ENCODE data around the gene FXN.

Gene FXN

GRCh38 chr9:69001921-69002320 lies 33.6 kb upstream of the FXN start:
- no peak overlapping the region for H3K4me3 ChIP-seq (IDR thresholded peaks at IDR 0.05; ENCODE audit: insufficient read depth, low read depth, low read length)
- H4K20me1 ChIP-seq (ENCODE audit: insufficient read depth): no peaks in the 10 kb centered on the region
- no peak overlapping the region for H3K4me2 ChIP-seq
- H3K9ac ChIP-seq: no peak overlapping the region
- H3K4me1 ChIP-seq (ENCODE audit: low read depth, poor library complexity, severe bottlenecking): peaks cover 4% of the 10 kb centered on the region
- no peaks in the 10 kb centered on the region for H3K79me2 ChIP-seq (ENCODE audit: insufficient read depth, low read depth)
- H3K36me3 ChIP-seq (ENCODE audit: insufficient read depth): no peaks in the 10 kb centered on the region
- H3K27ac ChIP-seq: no peak overlapping the region
- H2AFZ ChIP-seq (ENCODE audit: low read depth): no peak overlapping the region
- TF ChIP-seq CTCF (conservative IDR thresholded peaks at IDR 0.05; ENCODE audit: low read depth, low read length): no peak
- H3K27me3 ChIP-seq (ENCODE audit: insufficient read depth, low read depth): no peaks in the 10 kb centered on the region

- no peak overlapping the region for H2AFZ ChIP-seq (ENCODE audit: low read depth)
- no peaks in the 10 kb centered on the region for H4K20me1 ChIP-seq (ENCODE audit: insufficient read depth)
- H3K9ac ChIP-seq: no peak overlapping the region
- TF ChIP-seq CTCF (conservative IDR thresholded peaks at IDR 0.05; ENCODE audit: low read depth, low read length): no peak
- no peaks in the 10 kb centered on the region for H3K79me2 ChIP-seq (ENCODE audit: insufficient read depth, low read depth)
- peaks cover 4% of the 10 kb centered on the region for H3K4me1 ChIP-seq (ENCODE audit: low read depth, poor library complexity, severe bottlenecking)
- H3K27ac ChIP-seq: no peak overlapping the region
- H3K27me3 ChIP-seq (ENCODE audit: insufficient read depth, low read depth): no peaks in the 10 kb centered on the region
- no peak overlapping the region for H3K4me2 ChIP-seq
- no peaks in the 10 kb centered on the region for H3K36me3 ChIP-seq (ENCODE audit: insufficient read depth)
- H3K4me3 ChIP-seq (IDR thresholded peaks at IDR 0.05; ENCODE audit: insufficient read depth, low read depth, low read length): no peak overlapping the region
These were observed 32.5 kb upstream of the FXN start for GRCh38 chr9:69003051-69003450.

DNA sequence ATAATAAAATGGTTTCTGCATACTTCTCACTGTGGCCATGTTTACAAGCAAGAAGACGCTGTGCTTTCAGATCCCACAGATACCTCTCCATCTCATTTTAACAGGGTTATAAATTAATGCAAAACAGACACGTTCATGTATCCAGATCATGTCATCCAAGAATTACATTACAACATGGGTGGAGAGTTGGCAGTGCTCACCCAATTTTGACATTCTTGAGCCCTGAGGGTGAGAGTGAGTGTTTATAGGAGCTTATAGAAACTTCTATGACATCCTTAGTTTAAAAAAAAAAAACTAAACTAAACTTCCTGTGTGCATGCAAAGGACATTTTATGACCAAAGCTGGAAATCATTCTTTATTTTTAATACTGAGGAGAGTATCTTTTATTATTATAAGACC lies 30.7 kb upstream of the FXN start:
- H3K36me3 ChIP-seq (ENCODE audit: insufficient read depth): no peaks in the 10 kb centered on the region
- no peak overlapping the region for H2AFZ ChIP-seq (ENCODE audit: low read depth)
- no peak overlapping the region for H3K9ac ChIP-seq
- H3K4me2 ChIP-seq: no peak overlapping the region
- no peaks in the 10 kb centered on the region for H3K79me2 ChIP-seq (ENCODE audit: insufficient read depth, low read depth)
- H4K20me1 ChIP-seq (ENCODE audit: insufficient read depth): no peaks in the 10 kb centered on the region
- TF ChIP-seq CTCF (conservative IDR thresholded peaks at IDR 0.05; ENCODE audit: low read depth, low read length): no peak
- no peaks in the 10 kb centered on the region for H3K4me1 ChIP-seq (ENCODE audit: low read depth, poor library complexity, severe bottlenecking)
- no peaks in the 10 kb centered on the region for H3K27me3 ChIP-seq (ENCODE audit: insufficient read depth, low read depth)
- no peak overlapping the region for H3K4me3 ChIP-seq (IDR thresholded peaks at IDR 0.05; ENCODE audit: insufficient read depth, low read depth, low read length)
- no peak overlapping the region for H3K27ac ChIP-seq

DNA sequence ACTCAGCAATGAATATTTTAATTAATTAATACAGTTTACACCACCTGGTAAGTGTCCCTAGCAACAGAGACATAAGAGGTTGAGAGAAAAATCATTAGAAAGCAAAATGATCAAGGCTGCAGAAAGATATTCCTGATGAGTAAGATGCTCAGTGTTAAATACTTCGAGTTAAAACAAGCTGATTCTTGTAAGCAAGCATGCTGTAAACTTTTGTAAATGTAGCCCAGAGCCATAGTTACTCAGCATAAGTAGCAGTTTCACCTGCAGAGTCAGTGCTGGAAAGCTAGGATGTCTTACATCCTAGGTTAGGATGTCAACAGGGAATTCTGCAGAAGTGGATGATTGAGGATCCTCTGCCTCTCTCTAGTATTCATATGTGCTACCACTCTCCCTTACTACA lies 25.8 kb upstream of the FXN start:
- Histone ChIP-seq H3K36me3 (ENCODE audit: insufficient read depth) (no peaks in the 10 kb centered on the region), H2AFZ (ENCODE audit: low read depth) (no peak overlapping the region), H3K4me3 (IDR thresholded peaks at IDR 0.05; ENCODE audit: insufficient read depth, low read depth, low read length) (no peak overlapping the region), H3K4me2 (no peak overlapping the region), H3K9ac (no peak overlapping the region), H3K27ac (no peak overlapping the region), H3K27me3 (ENCODE audit: insufficient read depth, low read depth) (no peaks in the 10 kb centered on the region), H3K4me1 (ENCODE audit: low read depth, poor library complexity, severe bottlenecking) (no peaks in the 10 kb centered on the region), H4K20me1 (ENCODE audit: insufficient read depth) (no peaks in the 10 kb centered on the region), H3K79me2 (ENCODE audit: insufficient read depth, low read depth) (no peaks in the 10 kb centered on the region)
- TF ChIP-seq CTCF (conservative IDR thresholded peaks at IDR 0.05; ENCODE audit: low read depth, low read length): no peak
